ENCODE data around the gene C4BPA.

Gene C4BPA

GRCh38 chr1:207124389-207124788, 20.4 kb downstream of the C4BPA start:
- no peak for DNase-seq (ENCODE audit: low read depth in 2 of 2)

- DNase-seq (ENCODE audit: low read depth in 2 of 2), result no peak
Measured at GRCh38 chr1:207128336-207128921, 24.4 kb downstream of the C4BPA start.

DNA sequence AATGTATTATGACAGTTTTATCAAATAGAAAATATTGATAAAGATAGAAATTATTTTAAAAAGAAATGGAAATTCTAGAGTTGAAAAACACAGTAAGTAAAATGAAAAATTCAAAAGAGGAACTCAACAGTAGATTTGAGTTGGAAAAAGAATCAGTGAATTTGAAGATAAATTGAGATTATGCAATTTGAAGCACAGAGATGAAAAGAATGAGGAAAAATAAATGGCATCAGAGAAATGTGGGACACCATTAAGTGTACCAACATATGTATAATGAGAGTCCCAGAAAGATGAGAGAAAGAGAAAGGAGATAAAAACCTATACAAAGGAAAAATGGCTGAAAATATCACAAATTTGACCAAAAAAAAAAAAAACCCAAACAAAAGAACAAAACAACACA, 25.0 kb downstream of the C4BPA start:
- no peak for DNase-seq (ENCODE audit: low read depth in 2 of 2)

GRCh38 chr1:207130252-207131036, 26.4 kb downstream of the C4BPA start:
- no peak for DNase-seq (ENCODE audit: low read depth in 2 of 2)

DNA sequence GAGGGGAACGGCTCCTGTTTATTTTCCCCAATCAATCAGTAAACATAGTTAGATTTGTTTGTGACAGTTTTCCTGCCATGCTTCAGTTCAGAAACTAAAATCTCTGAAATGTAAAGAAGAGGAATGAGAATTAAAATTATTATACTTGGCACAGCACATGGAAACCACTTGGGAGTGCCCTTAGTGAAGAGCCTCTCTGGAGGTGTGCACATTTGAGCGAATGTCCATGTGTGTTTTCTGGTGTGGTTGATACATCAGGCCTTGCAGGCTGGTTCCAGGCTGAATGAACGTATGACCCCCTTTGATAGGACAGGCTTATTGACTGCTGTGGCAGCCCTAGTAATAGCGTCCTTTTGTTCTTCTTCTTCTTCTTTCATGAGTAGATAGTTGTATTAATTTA, 27.1 kb downstream of the C4BPA start:
- DNase-seq (ENCODE audit: low read depth in 2 of 2), result no peak

- DNase-seq (ENCODE audit: low read depth in 2 of 2), result no peak
Measured at GRCh38 chr1:207134581-207134980, 30.5 kb downstream of the C4BPA start.

DNA sequence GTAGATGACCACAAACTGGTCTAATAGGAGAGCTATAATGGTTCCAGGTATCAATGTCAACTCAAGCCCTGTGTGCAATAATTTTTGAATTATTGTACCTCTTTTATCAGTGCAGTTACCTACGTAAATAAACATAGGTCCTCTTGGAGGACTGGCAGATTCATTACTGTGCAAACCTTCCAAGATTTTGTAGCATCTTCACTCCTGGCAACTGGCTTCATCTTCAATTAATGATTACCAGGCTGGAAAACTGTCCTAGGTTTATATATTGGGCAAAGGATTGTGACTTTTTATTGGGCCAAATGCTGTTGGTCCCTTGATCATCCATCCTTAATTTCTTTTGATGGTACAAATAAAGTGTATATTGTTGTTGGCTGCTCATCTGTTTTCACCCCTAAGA, 35.6 kb downstream of the C4BPA start:
- DNase-seq (ENCODE audit: low read depth in 2 of 2), result no peak

DNA sequence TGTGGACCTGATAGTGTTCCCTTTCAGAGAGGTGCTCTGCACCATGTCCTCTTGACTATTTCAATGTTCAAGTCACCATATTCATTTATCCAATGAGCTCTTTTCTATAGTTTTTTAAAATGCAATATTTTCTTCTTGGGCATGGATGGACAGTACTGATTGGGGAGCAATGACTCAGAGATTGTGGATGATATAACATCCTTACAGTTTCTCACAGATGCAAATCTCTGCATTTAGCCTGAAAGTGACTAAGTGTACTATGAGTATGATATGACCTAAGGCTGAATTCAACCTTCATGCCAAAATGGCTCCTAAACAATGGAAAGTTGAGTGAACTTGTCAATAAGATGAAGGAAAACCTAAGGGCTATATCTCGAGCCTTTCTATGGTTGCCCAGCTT, 36.5 kb downstream of the C4BPA start:
- DNase-seq (ENCODE audit: low read depth in 2 of 2), result no peak

- no peak for DNase-seq (ENCODE audit: low read depth in 2 of 2)
Measured at GRCh38 chr1:207145401-207146058, 41.5 kb downstream of the C4BPA start.

GRCh38 chr1:207151920-207152319, 47.9 kb downstream of the C4BPA start:
- DNase-seq (ENCODE audit: low read depth in 2 of 2), result no peak

- DNase-seq (ENCODE audit: low read depth in 2 of 2), result no peak
Measured at GRCh38 chr1:207152792-207153468, 48.9 kb downstream of the C4BPA start.

- no peak for DNase-seq (ENCODE audit: low read depth in 2 of 2)
Measured at GRCh38 chr1:207155028-207155427, 51.0 kb downstream of the C4BPA start.

DNA sequence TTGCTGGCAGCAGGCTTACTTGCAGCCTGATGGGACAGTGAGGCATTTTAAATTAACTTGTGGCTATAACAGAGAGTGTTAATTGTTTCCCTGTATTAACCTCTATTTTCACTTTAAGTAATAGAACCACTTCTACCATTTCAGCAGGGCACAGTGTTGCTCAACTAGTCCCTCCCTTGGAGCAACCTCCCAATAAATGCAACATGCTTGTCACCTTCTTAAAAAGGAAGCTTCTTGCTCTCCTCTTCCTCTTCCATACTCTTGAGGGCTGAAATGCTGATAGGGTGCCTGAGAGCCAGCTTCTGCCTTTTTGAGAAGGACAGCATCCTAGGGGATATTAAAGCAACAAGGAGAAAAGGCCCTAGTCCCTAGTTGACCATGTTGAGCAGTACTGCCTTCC, 52.1 kb downstream of the C4BPA start:
- no peak for DNase-seq (ENCODE audit: low read depth in 2 of 2)

GRCh38 chr1:207156826-207157225, 52.8 kb downstream of the C4BPA start:
- DNase-seq (ENCODE audit: low read depth in 2 of 2), result no peak

- DNase-seq (ENCODE audit: low read depth in 2 of 2), result no peak
Measured at GRCh38 chr1:207164086-207164485, 60.1 kb downstream of the C4BPA start.

GRCh38 chr1:207172321-207172720, 68.3 kb downstream of the C4BPA start:
- DNase-seq (ENCODE audit: low read depth in 2 of 2), result no peak

DNA sequence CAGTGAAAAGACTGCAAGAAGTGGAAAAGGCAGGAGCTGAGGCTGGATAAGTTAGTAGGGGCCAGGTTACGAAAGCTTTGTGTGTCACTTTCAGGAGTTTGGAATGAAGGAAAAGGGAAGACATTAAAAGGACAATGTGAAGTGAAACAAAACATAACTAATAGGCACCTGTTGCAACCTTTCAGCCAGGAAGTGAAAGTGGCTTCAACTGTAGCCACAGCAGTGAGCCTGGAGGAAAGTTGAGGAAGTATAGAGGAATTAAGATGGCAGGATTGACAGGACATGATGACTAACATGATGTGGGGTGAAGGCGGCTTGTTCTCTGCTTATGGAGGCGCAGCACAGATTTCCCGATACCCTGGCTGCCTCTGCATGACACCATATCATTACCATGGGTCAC, 68.9 kb downstream of the C4BPA start:
- no peak for DNase-seq (ENCODE audit: low read depth in 2 of 2)

GRCh38 chr1:207173396-207173795, 69.4 kb downstream of the C4BPA start:
- no peak for DNase-seq (ENCODE audit: low read depth in 2 of 2)

DNA sequence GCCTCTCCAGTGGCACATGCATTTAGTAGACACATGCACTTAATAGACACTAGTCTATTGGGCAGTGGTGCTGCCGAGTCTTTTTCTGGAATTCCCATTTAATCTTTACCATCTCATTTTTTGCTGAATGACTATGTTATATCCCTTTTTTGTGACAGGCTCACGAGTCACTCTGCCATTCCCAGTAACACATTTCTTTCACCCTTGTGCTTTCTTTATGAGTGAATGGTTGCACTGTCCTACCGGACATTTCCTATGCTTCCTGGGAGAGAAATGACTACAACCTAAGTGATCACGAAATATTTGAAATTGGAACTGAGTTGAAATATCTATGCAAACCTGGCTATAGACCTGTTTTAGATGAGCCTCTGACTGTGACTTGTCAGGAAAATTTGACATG, 70.9 kb downstream of the C4BPA start:
- no peak for DNase-seq (ENCODE audit: low read depth in 2 of 2)

DNA sequence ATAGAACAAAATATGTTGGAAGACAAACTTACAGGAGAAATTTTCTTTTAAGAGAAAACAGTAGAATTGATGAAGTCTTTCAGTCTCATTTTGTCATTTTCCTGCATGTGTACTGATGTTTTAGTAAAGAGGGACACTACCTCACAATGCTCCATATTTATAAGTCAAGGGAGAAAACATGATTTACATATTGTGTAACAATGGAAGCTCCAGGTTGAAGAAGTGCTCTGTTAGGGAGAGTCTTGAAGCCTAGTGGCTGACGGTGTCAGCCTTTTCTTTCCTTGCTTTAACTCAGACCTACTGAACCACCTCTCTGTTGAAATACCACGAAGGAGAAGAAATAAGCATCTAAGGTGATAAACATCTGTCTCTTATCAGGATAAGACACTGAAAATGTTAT, 75.0 kb downstream of the C4BPA start:
- no peak for DNase-seq (ENCODE audit: low read depth in 2 of 2)

DNA sequence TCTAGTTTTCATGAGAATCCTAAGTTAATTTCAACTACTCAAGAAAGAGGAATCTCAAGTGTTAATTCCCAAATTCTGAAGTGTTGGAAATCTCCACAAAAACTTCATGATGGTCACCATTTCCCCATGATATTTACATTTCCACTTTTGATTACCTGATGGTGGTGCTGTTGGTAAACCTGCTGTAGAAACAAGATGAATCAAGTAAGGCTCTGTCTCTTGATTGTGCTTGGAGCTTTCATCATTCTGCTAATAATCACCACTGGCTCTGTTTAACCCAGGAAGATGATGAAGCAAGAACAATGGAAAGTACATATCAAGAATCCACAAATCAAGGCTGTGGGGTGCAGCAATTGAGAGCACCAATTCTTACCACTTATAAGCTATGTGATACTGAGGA, 77.8 kb downstream of the C4BPA start:
- DNase-seq (ENCODE audit: low read depth in 2 of 2), result no peak

DNA sequence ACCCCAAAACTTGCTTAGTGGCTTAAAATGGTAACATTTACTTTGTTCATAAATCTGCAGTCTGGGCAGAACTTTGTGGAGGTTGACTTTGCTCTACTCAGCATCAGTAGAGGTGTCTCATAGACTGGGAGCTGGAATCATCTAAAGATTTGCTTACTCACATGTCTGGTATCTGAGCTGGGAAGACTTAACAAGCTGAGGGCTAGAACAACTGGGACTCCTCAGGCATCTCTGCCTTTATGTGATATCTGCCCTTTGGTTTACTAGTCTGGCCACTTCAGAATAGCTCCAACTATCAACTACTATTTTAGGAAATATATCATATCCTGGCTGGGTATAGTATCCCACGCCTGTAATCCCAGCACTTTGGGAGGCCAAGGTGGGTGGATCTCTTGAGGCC, 82.5 kb downstream of the C4BPA start:
- no peak for DNase-seq (ENCODE audit: low read depth in 2 of 2)

DNA sequence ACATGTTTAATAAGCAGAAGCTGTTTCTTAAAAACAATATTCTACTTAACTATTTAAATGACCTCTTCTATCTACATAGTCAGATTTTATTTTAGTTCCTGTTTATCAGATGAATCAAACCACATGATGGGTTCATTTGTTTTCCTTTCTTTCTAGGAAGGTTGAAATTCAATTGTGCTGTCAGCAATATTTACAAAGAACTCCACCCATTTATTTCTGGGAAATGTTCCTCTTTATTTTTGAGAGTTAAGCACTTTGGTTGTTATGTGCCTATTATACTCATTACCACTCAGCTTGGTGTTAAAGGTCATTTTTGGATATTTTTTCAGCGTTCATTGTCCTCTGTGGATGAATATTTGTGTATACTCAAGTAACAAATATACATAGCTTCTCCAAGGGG, 84.9 kb downstream of the C4BPA start:
- DNase-seq (ENCODE audit: low read depth in 2 of 2), result no peak
